IMR-90 (cell line): Measurements from ENCODE around the gene REST. TPM values are rescaled to one million over a fixed set of nuclear protein-coding genes. Genes with fewer than 3 reads are reported as not detected.
A peak's percentile ranks its signal among the peaks of the same experiment; 100 is the strongest.

Source experiments
- ATAC-seq: fragments of 200-7000 bp; cut with Tn5 transposase; 2 replicates; pipeline ENCODE4 v1.9.1; 2020; ENCODE audit warnings: low read depth, mild to moderate bottlenecking, moderate library complexity
- BruUV-seq: library from RNA; stranded (reverse); fragments of 400-500 nt; replicated peaks from 2 replicates; lab custom pipeline; 2021; lab: Mats Ljungman, UMichigan
- CTCF ChIA-PET: fragments of 300-600 bp; formaldehyde crosslinking; extraction: SDS; loops from one replicate; lab custom pipeline; 2021; ENCODE audit warnings: antibody characterized with exemption; lab: Yijun Ruan, JAX
- POLR2A ChIA-PET: fragments of 300-600 bp; sonication (Branson Sonifier 250); formaldehyde crosslinking; loops from one replicate; lab custom pipeline; 2022; ENCODE audit warnings: antibody characterized with exemption; ENCODE audit not compliant: unreplicated experiment; lab: Charles Lee
- DNase-seq: peaks from one replicate; pipeline ENCODE4 v3.0.0; 2013
- H2AFZ ChIP-seq: replicated peaks from 2 replicates; pipeline ENCODE3; 2013; ENCODE audit warnings: low read length, mild to moderate bottlenecking; ENCODE audit not compliant: poor library complexity
- H2AK5ac ChIP-seq: 2 replicates; pipeline ENCODE4 v1.6.1; 2013; ENCODE audit warnings: low read depth, low read length, inconsistent platforms
- H2AK9ac ChIP-seq: replicated peaks from 2 replicates; pipeline ENCODE3; 2013; ENCODE audit warnings: mild to moderate bottlenecking, low read depth, low read length, moderate library complexity; ENCODE audit not compliant: poor library complexity
- H2BK120ac ChIP-seq: 2 replicates; pipeline ENCODE4 v1.6.1; 2013; ENCODE audit warnings: low read depth, low read length, inconsistent platforms
- H2BK15ac ChIP-seq: 3 replicates; pipeline ENCODE4 v1.6.1; 2013; ENCODE audit warnings: low read depth, low read length, inconsistent platforms
- H2BK20ac ChIP-seq: 2 replicates; pipeline ENCODE4 v1.6.1; 2013; ENCODE audit warnings: low read depth, mild to moderate bottlenecking, inconsistent platforms, low read length, moderate library complexity
- H2BK5ac ChIP-seq: 2 replicates; pipeline ENCODE4 v1.6.1; 2013; ENCODE audit warnings: mild to moderate bottlenecking, low read depth, low read length, inconsistent platforms; ENCODE audit not compliant: poor library complexity, severe bottlenecking
- H3K14ac ChIP-seq: replicated peaks from 2 replicates; pipeline ENCODE4 v1.6.1; 2013; ENCODE audit warnings: low read depth, low read length, inconsistent platforms
- H3K18ac ChIP-seq: 2 replicates; pipeline ENCODE4 v1.6.1; 2013; ENCODE audit warnings: low read depth, low read length, control low read depth
- H3K23ac ChIP-seq: 2 replicates; pipeline ENCODE4 v1.6.1; 2013; ENCODE audit warnings: low read depth, low read length, inconsistent platforms
- H3K27ac ChIP-seq: 2 replicates; pipeline ENCODE4 v1.5.1; 2013; ENCODE audit warnings: mild to moderate bottlenecking, control low read depth, low read length; ENCODE audit not compliant: insufficient read depth
- H3K27me3 ChIP-seq: 2 replicates; pipeline ENCODE4 v1.6.1; 2013; ENCODE audit warnings: low read length; ENCODE audit not compliant: control insufficient read depth, insufficient read depth
- H3K36me3 ChIP-seq: 2 replicates; pipeline ENCODE4 v1.6.1; 2013; ENCODE audit warnings: low read length, mixed read lengths; ENCODE audit not compliant: control insufficient read depth, insufficient read depth
- H3K4ac ChIP-seq: 2 replicates; pipeline ENCODE4 v1.6.1; 2013; ENCODE audit warnings: low read depth, low read length, inconsistent platforms
- H3K4me1 ChIP-seq: 2 replicates; pipeline ENCODE4 v1.6.1; 2013; ENCODE audit warnings: low read length, mixed read lengths; ENCODE audit not compliant: control insufficient read depth, insufficient read depth
- H3K4me2 ChIP-seq: 2 replicates; pipeline ENCODE4 v1.6.1; 2013; ENCODE audit warnings: low read depth, mild to moderate bottlenecking, control low read depth, low read length, moderate library complexity
- H3K4me3 ChIP-seq: 2 replicates; pipeline ENCODE4 v1.5.1; 2013; ENCODE audit warnings: low read depth, mild to moderate bottlenecking, control low read depth, low read length, moderate library complexity; ENCODE audit not compliant: insufficient read depth
- H3K56ac ChIP-seq: 2 replicates; pipeline ENCODE4 v1.6.1; 2013; ENCODE audit warnings: low read length, inconsistent platforms; ENCODE audit not compliant: insufficient read depth; ENCODE audit errors: extremely low read depth
- H3K79me1 ChIP-seq, 2 experiments: 2 replicates each; pipeline ENCODE4 v1.6.1; 2013; ENCODE audit warnings: low read length in 2 of 2, inconsistent platforms in 1 of 2, low read depth in 1 of 2
- H3K9ac ChIP-seq: 2 replicates; pipeline ENCODE4 v1.6.1; 2013; ENCODE audit warnings: low read depth, low read length, control low read depth
- H3K9me1 ChIP-seq: 2 replicates; pipeline ENCODE4 v1.6.1; 2013; ENCODE audit warnings: low read length, inconsistent platforms; ENCODE audit not compliant: insufficient read depth
- H3K9me3 ChIP-seq: 2 replicates; pipeline ENCODE4 v1.6.1; 2013; ENCODE audit warnings: low read length; ENCODE audit not compliant: control insufficient read depth, insufficient read depth
- H4K20me1 ChIP-seq: 2 replicates; pipeline ENCODE4 v1.6.1; 2013; ENCODE audit warnings: low read length, inconsistent platforms; ENCODE audit not compliant: insufficient read depth
- H4K5ac ChIP-seq: 2 replicates; pipeline ENCODE4 v1.6.1; 2013; ENCODE audit warnings: mild to moderate bottlenecking, low read depth, low read length, control low read depth
- H4K8ac ChIP-seq, 2 experiments: 2 replicates each; pipeline ENCODE4 v1.6.1; 2013; ENCODE audit warnings: low read depth in 2 of 2, low read length in 2 of 2, control low read depth in 1 of 2, inconsistent platforms in 1 of 2
- H4K91ac ChIP-seq: 2 replicates; pipeline ENCODE4 v1.6.1; 2013; ENCODE audit warnings: low read depth, low read length, inconsistent platforms; ENCODE audit not compliant: insufficient read depth
- BHLHE40 ChIP-seq: fragments of 150-350 bp; IDR thresholded peaks from 2 replicates; pipeline ENCODE4 v1.6.1; 2016; ENCODE audit warnings: mild to moderate bottlenecking, low read depth, low read length
- POLR2A ChIP-seq: IDR thresholded peaks from 2 replicates; pipeline ENCODE4 v1.6.1; 2012; ENCODE audit warnings: mild to moderate bottlenecking, low read depth, low read length
- WGBS, 2 experiments: methylation state at CpG; one replicate each; pipeline versions ENCODE4 v1.1.5 to v1.1.7; 2013; ENCODE audit warnings: missing lambda C conversion rate in 2 of 2; ENCODE audit not compliant: insufficient read length in 1 of 2; ENCODE audit errors: extremely low coverage in 2 of 2; 5-methylcytosine and 5-hydroxymethylcytosine counted together
- dilution Hi-C: fragments of 300-500 bp; cut with HindIII; formaldehyde crosslinking; loops from one replicate; pipeline ENCODE4 v1.14.3; 2018; ENCODE audit warnings: low sequenced_read_pairs; ENCODE audit not compliant: unreplicated experiment
- in situ Hi-C: fragments of 300-500 bp; cut with MboI; formaldehyde crosslinking; loops from 3 replicates; pipeline ENCODE4 v1.14.3; 2019; ENCODE audit warnings: low sequenced_read_pairs, inconsistent platforms, mixed read lengths
- intact Hi-C: fragments of 100-400 bp; cut with micrococcal nuclease; formaldehyde crosslinking; loops from 2 replicates; pipeline ENCODE4 v1.10.0; 2022
- polyA plus RNA-seq, 3 experiments: library from polyadenylated mRNA; depleted of rRNA; stranded (reverse); fragments of >200 nt; gene quantifications; 2 replicates each; pipeline ENCODE4 v1.2.3, GENCODE V29; 2012; ENCODE audit warnings: low replicate concordance in 1 of 3
- total RNA-seq: library from RNA; depleted of rRNA; stranded (reverse); fragments of >200 nt; gene quantifications from 2 replicates; pipeline ENCODE4 v1.2.3, GENCODE V29; 2012

REST gene
- total and polyA plus RNA-seq, 2 of the 4 experiments (the other 2 are of a cell fraction), result 10.0 to 66.9 TPM

- no peak overlapping the region for H2AFZ ChIP-seq
- H3K4me3 ChIP-seq, result peak overlapping the region; percentile 83
- no peak overlapping the region for H3K4ac ChIP-seq
- no peak for ATAC-seq
- H2AK9ac ChIP-seq, result no peak overlapping the region
- H3K79me1 ChIP-seq, result peaks cover 3 to 34% of the 10 kb centered on the region in 2 experiments; a peak in 3 of 4 replicates
- peak overlapping the region; percentile 88 for H3K56ac ChIP-seq
- H3K9me1 ChIP-seq, result no peaks in the 10 kb centered on the region; the same call in none of the 2 replicates
- H4K8ac ChIP-seq, result peak overlapping the region; percentile 93 to 96; a peak in 2 of 4 replicates
- H3K9me3 ChIP-seq, result no peaks in the 10 kb centered on the region
- peaks cover 5% of the 10 kb centered on the region for H3K36me3 ChIP-seq
- H4K91ac ChIP-seq, result 0 out of 2 replicates have a peak overlapping the region, but pooled peaks have one; percentile 88
- peak; percentile 8; the same call in 1 of the 2 replicates for TF ChIP-seq POLR2A
- TF ChIP-seq BHLHE40, result no peak
- DNase-seq, result peak; percentile 19
- H3K9ac ChIP-seq, result peak overlapping the region; percentile 98
- BruUV-seq, result no TSS peak
- in situ Hi-C loops, result no loop called here
- no peaks in the 10 kb centered on the region for H3K4me1 ChIP-seq
- dilution Hi-C loops, result no loop called here
- no peak overlapping the region for H2BK15ac ChIP-seq
- peak overlapping the region; percentile 82 for H3K4me2 ChIP-seq
- peak overlapping the region; percentile 63 for H3K23ac ChIP-seq
- ChIA-PET CTCF (no interaction called here), POLR2A (interaction anchor here (0.6 kb wide), 1 partner anchor 8 kb away, joined by 3 read pairs; no protein-coding TSS in a partner anchor)
- no peaks in the 10 kb centered on the region for H3K27me3 ChIP-seq
- peaks cover 63% of the 10 kb centered on the region for H4K20me1 ChIP-seq
- H2BK5ac ChIP-seq, result peak overlapping the region; percentile 70
- WGBS, 2 experiments, result 20% methylated on average over 1 of the region's 21 CpGs; no CpG with 5 or more reads in 1 of the 2 experiments
- H4K5ac ChIP-seq, result no peak overlapping the region
- 0 out of 2 replicates have a peak overlapping the region, but pooled peaks have one; percentile 97 for H2AK5ac ChIP-seq
- intact Hi-C loops, result loop anchor here (5.0 kb wide), 1 partner anchor 123 kb away; no protein-coding TSS in a partner anchor
- H2BK120ac ChIP-seq, result no peak overlapping the region
- H3K27ac ChIP-seq, result peak overlapping the region; percentile 3; the same call in 1 of the 2 replicates
- no peak overlapping the region for H3K18ac ChIP-seq
- no peak overlapping the region for H2BK20ac ChIP-seq
- no peak overlapping the region for H3K14ac ChIP-seq
These were observed 71.8 kb downstream of the REST start for GRCh38 chr4:56979421-56980072.
